HG03460 (cell line): ENCODE results near the gene ARF1.

Experiments used
- ATAC-seq: cut with Tn5 transposase; IDR thresholded peaks from one replicate; pipeline ENCODE4 v1.9.1; 2021; ENCODE audit not compliant: unreplicated experiment

The ARF1 gene

GRCh38 chr1:228145463-228146416, 63.2 kb downstream of the ARF1 start:
- no peak for ATAC-seq

- ATAC-seq = no peak
These were observed 64.1 kb downstream of the ARF1 start for GRCh38 chr1:228146417-228147150.

- ATAC-seq = no peak
These were observed 64.7 kb downstream of the ARF1 start for GRCh38 chr1:228147151-228147693.

- no peak for ATAC-seq
These were observed 65.3 kb downstream of the ARF1 start for GRCh38 chr1:228147768-228148167.

GRCh38 chr1:228148196-228148861, 65.8 kb downstream of the ARF1 start:
- ATAC-seq = no peak
